Raji (cell line): ENCODE data around the gene GBX1.

ENCODE experiments used
- POLR2A ChIP-seq: IDR thresholded peaks from 2 replicates; pipeline ENCODE4 v1.6.1; 2011; ENCODE audit warnings: low read depth, low read length, control low read depth; ENCODE audit not compliant: insufficient read depth

GBX1 gene

GRCh38 chr7:151168003-151168786, 701 bp upstream of the GBX1 start:
- TF ChIP-seq POLR2A = no peak

DNA sequence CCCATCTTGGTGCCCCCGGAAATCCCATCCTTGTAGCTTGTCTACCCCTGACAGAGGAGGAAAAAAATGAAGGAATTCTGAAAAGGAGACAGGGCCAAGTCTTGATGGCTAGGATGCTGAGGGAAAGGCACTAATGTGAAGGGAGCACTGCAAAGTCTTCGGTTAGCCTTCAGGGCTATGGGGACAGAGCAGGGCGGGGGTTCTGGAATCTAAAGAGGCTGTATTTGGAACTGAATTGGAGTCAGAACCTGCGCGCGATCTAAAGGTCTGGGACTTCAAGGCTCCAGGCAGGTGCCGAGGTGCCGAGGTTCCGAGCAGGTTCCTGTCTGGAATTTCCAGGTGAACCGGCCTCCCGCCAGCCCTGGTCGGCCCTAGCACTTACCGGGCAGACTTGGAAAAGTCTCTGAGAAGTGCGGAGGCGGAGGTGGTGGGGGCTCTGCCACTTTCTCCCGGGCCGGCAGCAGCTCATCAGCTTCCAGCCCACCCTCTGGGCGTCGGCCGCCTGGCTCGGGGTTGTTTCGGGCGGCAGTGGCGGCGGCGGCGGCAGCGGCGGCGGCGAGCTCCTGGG, 781 bp downstream of the GBX1 start:
- no peak for TF ChIP-seq POLR2A

DNA sequence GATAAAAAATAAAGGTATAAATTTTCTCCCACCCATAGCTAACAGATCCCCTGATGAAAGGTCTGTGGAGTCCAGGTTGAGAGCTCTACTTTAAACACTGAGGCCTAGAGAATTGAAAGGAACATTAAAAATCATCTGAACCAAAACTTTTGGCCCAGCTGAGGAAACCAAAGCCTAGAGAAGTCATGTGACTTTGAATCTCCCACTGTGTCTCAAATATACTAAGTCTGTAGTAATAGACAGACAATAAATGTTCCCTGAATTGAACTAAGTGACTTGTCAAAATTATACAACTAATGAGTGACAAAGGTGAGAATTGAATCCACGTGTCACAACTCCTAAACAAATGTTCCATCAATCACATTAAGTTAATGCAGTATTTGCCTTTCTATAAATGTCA, 5.7 kb downstream of the GBX1 start:
- no peak for TF ChIP-seq POLR2A

- TF ChIP-seq POLR2A = no peak
These were observed 9.7 kb downstream of the GBX1 start for GRCh38 chr7:151157645-151158329.

GRCh38 chr7:151152643-151153513, 14.6 kb downstream of the GBX1 start:
- no peak for TF ChIP-seq POLR2A

GRCh38 chr7:151150388-151150787, 17.1 kb downstream of the GBX1 start:
- TF ChIP-seq POLR2A = no peak

DNA sequence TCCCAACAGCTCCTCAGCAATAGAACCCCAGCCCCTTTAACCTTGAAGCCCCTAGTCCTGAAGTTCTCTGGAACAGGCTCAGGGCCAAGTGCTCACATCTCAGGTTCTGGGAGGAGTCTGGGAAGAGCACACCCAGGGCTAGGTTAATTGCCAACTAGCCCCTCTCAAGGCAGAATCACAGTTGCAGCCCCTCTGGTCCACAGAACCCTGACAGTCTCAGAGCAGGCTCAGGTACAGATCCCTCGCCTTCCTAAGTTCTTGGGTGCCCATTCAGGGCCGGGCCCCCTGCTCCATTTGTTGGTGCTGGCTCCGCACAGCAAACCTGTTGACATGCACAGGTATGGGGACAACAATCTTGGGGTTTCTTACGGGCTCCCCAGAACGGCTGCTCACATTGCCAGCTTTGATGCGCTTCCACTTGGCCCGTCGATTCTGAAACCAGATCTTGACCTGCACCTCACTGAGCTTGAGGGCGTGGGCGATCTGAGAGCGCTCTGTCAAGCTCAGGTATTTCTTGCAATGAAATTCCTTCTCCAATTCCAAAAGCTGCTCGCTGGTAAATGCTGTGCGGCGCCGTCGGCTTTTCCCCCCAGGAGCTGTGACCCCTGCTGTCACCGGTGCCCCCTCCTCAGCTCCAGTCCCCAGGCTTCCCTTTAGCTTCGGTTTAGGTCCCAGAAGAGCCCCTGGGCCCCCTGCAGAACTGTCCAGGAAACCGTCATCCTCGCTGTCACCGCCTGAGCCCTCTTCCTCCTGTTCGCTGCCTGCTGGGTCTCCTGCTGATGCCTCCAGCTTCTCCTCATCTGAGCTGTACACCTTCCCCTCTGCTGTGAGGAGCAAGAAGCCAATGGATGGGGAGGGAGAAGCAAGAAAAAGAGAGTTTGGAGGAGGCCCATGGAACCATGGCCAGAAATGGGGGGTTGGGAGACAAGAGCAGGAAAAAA, 18.9 kb downstream of the GBX1 start:
- no peak for TF ChIP-seq POLR2A

GRCh38 chr7:151146761-151147160, 20.7 kb downstream of the GBX1 start:
- no peak for TF ChIP-seq POLR2A

GRCh38 chr7:151144387-151144786, 23.1 kb downstream of the GBX1 start:
- no peak for TF ChIP-seq POLR2A

- TF ChIP-seq POLR2A = no peak
These were observed 24.1 kb downstream of the GBX1 start for GRCh38 chr7:151143261-151144015.

DNA sequence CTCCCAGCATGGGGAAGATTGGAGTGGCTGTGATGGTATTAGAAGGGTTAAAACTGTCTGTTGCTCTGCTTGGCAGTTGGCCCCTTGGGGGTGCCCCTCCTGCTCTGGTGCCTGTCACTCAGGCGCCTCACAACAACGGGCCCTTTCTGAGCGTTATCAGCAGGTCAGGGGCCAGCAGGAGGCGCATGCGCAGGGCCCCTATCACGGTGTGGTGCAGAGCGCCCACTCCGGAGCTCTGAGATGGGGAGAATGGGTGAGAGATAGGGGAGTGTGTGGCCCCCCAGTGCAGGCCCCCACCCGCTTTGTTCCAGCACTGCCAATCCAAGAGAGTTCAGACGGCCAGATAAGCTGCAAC, 24.8 kb downstream of the GBX1 start:
- no peak for TF ChIP-seq POLR2A

- no peak for TF ChIP-seq POLR2A
These were observed 25.4 kb downstream of the GBX1 start for GRCh38 chr7:151141855-151142685.
